ENCODE data around the gene FUNDC2.

Gene FUNDC2

DNA sequence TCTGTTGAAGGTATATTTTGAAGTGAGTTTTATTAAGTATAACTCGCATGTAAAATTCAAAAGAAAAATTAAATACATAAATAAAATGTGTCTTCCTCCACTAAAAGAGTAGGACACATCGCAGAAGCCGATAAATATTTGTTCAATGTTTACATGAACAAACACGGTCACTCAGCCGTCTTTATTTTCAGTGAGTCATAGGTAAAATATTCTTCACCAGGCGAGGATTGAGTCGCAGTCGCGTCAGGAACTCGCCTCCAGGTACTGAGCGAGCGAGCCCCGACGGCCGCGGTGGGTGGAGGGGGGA is 271 bp upstream of the FUNDC2 start:
- DNase-seq, result no peak

DNA sequence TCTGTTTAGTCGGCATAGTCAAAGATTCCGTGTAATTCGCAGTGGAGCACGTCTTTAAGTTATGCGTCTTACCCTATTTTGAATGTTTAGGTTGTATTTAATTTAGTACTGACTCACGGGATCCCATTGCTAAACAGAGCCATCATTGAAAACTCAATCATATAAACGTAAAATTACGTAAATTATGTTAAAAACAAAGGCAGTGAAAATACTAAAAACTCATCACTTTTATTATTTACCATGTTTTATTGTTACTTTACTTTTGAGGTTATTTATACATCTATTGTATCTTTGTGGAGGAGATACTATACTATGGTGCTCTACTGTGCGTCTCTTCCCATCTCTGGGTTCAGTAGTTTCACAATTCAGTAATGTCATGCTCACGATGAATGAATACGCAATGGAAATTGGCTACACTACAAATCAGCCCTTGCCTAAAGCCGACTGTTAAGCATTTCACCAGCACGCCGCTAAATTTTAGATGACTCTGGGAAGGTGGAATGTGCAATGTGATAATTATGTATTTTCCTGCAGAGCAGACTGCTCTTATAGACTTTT is 944 bp downstream of the FUNDC2 start:
- no peak for DNase-seq

DNA sequence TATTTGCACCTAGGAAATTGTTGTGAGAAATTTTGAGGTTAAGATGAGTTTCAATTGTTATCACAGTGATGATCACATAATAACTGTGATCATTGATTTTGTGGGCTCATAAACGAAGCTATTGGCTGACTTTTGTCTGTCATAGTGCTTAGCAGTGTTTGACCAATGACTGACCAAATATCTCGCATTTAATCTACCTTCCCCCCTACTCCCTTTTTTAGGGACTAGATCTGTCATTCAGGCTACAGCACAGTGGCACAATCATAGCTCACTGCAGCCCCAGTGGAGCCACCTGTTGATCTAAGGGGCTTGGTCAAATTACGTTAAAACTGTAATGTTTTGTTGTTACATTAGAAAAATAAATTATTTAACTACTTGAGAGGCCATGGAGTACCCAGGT is 1.5 kb downstream of the FUNDC2 start:
- DNase-seq, result no peak

DNA sequence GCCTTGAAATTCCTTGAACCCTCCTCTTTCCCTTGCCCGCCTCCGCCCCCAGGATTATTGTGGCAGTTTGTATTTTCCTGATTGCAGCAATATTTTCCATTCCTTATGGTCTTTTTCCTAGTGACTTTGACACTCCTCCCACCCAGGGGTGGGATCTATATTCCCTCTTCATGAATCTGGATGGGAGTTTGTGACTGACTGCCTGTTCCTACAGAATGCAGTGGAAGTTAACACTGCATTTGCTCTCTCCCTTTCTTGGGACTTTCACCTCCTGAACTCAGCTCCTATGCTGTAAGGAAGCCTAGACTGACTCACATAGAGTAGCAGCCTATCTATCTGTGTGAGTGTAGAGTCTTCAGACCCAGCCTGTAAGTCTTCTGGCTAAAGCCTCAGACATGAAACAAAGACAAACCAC is 2.2 kb downstream of the FUNDC2 start:
- no peak for DNase-seq

DNA sequence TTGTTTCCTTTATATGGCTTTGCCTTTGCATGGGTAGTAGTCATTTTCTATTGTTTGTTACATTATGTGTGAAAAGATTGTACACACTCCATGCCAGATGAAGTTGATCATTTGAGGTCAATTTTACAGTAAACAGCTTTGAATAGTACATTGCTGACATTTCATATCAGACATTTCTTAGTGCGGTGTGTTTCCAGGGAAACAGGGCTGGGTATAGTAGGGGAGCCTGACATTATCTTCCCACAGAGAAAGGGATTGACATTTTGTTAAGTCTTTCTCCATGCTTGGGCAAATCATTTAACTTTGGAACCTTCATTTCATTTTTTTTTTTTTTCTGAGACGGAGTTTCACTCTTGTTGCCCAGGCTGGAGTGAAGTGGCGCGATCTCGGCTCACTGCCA is 5.0 kb downstream of the FUNDC2 start:
- no peak for DNase-seq

DNA sequence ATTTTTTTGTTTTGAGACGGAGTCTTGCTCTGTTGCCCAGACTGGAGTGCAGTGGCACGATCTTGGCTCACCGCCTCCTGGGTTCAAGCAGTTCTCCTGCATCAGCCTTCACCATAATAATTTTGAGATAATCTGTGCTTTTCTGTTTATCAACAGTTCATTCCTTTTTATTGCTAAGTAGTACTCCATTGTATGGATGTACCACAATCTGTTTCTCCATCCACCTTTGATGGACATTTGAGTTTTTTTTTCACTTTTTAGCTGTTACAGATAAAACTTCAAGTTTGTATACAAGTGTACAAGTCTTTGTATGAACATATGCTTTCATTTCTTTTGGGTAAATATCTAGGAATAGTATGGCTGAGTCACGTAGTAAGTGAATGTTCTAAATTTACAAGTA is 9.0 kb downstream of the FUNDC2 start:
- no peak for DNase-seq

DNA sequence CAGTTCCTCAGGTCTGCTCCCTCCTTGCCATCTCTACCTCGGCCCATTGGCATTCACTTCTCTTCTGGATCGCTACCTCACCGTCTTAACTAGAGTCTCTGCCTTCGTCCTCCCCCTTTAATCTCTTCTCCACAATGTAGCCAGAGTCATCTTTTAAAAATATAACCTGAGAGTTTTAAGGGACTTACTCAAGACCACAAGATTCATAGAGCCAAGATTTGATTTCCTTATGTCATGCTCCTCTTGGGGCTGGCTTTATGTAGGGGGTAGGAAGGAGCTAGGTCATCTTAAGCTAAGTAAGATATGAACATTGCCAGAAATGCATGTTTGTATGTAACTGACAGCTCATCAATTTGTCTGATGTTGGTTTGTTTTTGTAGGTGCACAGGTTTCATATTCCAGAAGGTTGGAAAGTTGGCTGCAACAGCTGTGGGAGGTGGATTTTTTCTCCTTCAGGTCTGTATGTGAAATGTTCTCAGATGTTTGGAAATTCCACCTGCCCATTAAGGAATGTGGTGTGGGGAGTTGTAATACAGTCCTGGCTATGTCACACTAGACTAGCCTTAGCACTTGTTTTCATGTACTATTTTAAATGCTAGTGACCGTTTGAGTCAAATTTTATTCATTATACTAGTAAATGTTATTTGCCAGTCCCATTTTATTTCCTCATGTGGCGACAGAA is 19.6 kb downstream of the FUNDC2 start:
- no peak for DNase-seq

DNA sequence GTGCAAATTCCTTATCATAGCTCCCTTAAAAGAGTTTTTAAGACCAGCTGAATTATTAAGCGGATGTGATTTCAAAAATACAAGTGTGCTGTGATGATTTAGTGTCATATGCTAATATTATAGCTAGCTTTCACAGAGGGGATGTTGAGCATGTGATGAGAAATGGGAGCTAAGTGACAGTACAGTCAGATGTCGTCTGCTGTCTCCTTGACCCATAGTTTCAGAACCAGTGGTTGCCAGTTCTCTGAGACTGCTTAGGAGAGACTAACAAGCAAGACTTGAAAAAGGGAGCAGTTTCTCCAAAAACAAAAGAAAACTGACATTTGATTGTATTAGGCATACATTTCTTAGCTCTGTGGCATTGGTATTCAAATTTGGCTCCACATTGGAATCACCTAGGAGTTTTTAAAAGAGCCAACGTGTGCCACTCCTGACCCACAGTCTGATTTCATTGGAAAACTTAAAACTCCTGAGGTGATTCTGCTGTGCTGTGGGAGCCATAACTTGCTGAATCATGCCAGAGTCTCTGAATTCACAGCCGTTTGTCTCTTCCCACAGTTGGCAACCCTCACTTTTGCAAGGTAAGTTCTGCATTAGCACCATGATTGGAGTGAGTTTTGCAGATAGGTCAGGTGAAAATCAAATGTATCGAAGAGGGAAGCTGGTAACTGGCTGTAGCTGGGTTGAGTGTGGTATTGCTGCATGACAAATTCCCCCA is 20.3 kb downstream of the FUNDC2 start:
- no peak for DNase-seq

DNA sequence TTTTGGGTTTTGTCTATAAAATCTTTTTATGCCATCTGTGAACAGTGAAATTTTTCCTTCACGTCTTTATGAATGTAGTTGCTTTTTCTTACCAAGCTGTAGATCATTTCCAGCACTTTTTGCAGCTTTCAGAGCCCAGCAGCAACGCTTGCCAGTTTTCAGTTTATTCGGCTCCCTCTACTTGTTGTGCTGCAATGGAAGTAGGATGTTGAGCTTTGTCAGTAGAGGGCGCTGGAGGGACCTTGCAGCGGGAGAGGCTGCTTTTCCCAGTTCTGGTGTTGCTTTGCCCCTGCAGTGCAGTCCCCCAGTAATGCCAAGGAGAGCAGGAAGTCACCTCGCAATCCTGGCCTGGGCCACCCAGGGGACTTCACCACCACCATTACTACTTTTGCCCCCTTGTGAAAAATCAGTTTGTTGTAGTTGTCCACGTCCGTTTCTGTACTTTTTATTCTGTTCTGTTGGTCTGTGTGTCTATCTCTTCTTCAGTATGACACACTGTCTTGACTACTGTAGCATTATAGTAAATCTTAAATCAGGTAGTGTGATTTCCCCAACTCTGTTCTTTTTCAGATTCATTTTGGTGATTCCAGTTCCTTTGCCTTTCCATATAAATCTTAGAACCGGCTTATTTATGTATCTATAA is 22.5 kb downstream of the FUNDC2 start:
- DNase-seq, result peak; percentile 43

DNA sequence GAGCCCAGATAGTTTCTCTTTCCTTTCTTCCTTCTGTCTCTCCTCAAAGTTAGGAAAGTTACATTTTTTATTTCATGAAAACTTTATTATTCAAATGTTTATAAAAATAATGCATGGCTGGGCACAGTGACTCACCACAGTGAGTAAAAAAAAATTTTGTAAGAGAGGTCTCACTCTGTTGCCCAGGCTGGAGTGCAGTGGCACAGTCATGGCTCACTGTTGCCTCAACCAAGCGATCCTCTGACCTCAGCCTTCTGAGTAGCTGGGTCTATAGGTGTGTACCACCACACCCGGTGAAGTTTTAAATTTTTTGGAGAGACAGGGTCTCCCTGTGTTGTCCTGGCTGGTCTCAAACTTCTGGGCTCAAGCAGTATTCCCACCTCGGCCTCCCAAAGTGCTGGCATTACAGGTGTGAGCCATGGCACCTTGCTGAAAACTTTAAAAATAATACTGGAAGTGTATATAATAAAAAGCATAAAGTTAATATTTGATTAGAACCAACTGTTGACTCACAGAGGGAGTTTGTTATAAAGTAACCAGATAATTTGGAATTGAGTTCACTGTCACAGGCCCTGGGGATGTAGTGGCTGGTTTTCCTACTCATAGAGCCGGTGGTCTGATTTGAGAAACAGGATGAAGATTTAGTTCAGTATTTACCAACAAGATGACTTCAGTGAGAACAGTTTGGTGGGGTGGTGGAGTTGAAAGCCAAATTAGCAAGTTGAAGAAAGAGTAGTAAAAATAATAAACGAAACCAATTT is 26.3 kb downstream of the FUNDC2 start:
- no peak for DNase-seq

DNA sequence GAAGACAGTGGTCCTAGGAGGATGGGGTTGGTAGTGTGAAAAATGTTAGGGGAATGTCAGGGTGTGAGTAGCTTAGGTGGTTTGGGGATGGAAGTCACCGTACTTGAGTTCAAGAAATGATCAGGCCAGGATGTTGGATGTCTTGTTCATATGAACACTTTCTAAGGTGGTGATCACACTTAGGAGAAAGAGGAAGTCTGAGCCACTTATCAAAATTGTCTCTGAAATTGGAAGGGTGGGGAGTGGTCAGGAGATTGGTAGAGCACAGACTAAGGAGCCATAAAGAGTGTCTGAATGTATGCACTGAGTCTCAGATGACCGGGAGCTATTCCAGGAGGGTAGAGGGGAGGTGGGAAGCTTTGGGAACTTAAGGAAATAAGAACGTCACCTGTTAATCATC is 27.0 kb downstream of the FUNDC2 start:
- DNase-seq, result no peak

DNA sequence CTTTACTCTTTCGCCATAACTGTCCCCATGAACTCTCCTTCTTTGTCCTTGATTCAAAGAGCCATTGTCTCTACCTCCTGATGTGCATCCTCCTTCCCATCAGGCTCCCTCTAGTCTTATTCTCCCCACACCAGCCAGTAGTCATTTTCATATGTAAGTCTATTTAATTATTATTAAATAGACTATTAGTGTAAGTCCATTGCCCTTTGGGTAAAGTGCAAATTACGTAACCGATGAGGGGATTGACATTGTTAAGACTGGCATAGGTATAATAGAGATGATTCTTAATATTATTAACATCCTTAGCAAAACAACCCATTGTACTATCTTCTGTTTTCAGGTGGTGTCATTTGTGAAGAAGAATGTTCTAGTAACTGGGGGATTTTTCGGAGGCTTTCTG is 27.6 kb downstream of the FUNDC2 start:
- no peak for DNase-seq

DNA sequence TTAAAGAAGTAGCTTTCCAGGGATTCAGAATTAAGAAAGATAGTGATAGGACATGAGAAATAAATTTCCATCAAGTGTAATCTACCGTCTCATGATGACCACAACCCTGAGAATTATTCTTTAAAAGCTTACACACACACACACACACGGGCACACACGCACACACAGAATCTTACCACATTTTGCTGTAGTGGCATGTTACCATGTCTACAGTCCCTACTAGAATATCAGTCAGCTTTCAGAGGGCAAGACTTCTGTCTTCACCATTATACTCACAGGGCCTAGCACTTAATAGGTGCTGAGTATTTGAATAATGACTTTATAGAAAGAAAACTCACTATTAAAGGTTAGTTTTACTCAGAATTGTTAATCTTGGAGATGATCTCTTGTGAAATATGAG is 28.9 kb downstream of the FUNDC2 start:
- DNase-seq, result no peak

DNA sequence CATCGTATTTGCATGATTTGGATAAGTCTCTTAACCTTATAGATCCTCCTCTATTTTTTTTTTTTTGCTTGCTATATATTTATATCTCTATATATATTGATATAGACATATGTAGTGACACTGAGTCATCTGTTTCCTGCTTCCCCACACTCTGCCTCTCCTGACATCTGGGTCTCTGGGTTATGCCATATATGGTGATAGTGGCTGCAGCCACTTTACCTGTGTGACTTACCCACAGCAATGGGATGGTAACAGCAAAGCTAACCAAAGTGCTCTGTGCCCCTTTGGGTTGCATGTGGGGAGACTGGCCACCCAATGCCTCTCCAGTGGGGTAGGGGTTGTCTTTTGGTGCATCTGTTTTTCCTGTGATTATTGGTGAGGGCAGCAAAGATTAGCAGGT is 29.8 kb downstream of the FUNDC2 start:
- no peak for DNase-seq

DNA sequence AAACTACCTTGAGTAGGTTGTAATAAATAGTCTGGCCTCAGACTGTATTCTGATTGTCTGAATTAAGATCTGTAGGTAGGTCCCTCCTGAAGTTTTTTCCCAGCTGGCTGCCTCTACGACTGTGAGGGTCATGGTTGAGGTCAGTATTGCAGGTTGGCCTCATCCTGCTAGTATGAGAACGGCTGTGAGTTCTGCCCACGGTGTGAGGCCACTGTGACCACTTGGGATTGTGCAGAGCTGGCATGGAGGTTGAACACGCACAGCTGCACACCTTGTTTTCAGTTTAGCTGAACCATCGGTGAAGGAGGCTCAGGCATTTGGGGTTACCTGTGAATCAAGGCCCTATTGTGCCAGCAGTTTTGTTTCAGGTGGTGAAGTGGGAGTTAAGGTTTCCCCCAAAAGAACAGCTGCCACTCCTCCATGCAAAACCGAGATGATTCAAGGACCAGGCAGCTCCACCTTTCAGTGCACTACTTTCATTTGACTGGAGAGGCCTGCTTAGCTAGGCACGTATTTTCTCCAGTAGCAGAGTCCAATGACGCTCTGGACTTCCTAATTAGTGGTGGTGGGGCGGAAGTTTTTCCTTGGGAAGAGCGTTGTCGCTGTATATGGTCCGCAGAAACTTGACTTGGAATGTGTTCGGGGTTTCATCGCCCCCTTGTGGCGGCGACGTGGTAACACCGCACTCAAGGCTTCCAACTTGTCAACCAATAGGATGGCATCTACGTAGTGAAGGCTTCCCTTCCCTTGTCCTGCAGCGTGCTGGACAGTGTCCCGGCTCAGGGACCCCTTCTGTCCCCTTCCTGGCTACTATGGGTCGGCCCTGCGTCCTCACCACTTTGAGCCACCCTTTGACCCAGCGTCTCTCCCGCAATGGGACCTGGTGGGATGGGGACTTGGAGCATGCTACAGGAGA is 30.5 kb downstream of the FUNDC2 start:
- peak; percentile 45 for DNase-seq

DNA sequence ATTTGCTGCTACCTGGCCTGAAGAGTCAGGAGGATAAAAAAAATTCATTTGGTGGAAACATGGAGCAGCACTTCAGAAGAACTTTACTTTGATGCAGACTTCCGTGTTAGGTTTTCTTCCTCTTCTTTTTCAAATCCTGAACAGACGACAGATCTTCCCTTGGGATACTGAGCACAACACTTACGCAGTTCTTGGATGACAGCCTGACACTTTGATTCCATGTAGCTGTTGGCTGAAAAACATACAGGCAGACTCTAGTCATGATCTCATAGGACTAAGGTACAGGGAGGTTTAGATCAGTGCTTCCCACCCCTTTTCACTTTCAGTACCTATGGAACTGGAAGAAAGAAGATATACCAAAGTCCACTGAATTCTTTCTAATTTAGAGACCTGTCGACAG is 35.1 kb downstream of the FUNDC2 start:
- DNase-seq, result no peak

DNA sequence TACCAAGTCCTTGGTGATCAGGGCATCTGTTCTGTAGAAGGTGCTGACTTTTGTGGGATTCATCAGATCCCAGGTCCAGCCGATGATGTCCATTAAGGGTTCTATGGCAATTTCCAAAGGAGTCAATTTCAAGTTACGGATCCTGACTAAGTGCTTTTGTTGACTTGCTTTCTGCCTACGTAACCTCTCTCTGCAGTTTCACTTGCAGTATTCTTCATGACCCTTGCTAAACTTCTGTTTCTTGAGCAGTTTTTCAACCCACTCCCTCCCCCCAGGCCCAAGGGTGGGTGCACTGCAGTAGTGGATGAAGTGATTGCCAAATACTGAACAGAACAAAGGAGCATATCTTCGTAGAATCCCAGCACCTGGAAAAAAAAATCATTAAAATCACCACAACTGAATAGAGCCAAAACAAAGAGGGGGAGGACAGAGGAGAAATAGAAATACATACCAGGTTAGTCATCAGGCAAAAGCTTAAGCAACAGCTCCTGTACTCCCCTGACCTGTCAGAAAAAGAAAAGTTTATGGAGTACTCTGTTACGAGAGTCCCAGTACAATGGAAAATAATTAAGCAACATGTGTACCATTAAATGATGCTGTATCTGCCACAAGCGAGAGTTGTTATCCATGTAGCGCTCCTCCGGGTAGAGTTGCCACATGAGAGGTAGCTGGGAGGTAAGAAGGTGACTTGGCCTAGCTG is 38.5 kb downstream of the FUNDC2 start:
- no peak for DNase-seq

DNA sequence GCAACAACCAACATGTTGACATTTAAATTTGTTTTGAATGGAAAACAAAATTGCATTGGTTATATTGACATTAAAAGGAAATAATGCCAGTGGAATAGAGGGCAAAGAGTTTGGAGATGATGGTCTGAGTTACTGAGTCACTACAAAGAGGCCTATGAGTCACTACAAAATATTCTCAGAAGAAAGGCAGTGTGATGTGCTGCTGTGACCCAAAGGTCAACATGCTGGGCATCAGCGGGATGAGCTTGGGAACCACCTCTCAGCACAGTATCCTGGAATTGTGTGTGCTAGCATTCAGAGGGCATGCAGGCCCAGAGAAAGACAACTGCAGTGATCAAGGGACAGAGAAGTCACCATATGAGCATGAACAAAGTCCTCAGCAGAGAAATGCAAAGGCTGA is 41.5 kb downstream of the FUNDC2 start:
- DNase-seq, result no peak

DNA sequence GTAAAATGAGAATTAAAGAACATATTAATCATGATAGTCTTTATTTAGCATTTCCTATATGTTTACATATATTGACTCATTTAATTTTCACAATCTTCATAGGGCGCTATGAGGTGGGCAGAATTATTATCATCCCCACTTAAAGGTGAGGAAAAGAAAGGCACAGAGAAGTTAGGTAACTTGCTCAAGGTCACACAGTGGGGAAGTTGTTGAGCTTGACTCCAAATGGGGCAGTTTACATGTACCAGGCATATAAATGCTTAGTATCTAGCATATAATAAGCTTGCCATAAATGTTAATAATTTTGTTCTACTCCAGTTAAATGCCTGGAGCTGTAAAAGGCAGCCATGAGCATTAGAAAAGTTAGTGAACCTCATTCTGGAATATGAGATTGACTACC is 42.8 kb downstream of the FUNDC2 start:
- no peak for DNase-seq

DNA sequence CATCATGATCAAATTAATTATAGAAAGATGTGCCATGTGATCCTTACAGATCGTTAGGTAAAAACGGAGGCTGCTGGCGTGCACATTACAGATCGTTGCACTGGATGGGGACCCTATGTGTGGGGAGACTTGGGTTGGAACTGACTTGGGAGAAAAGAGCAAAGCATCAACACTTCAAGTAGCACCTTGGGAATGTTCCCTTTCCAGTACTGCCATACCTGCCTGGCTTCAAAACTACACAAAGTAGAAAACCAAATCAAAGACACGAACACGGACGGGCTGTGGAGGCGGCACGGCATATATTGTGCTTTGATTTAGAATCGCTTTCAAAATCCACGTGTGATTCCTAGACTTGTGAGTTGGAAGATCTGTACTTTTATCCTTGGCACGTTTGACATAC is 43.4 kb downstream of the FUNDC2 start:
- DNase-seq, result no peak

DNA sequence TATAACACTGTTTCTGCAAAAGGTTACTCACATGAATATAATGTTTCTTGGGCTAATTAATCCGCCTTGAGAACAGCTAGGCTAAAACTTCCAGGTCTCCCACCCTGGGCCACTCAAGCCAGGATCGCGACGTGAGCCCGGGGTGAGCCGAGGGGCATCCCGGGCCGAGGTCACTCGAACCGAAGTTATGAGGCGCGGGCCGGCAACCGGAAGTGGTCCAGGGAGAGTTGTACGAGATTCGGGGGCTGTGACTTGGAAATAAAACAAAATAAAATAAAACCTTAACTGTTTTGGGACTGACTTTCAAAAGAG is 44.0 kb downstream of the FUNDC2 start:
- DNase-seq, result no peak

Measured in activated gamma-delta T cell treated with Interleukin-2 at 50 U/mL for 16 hours (primary cell).